ENCODE data around the gene SORCS2. TPM values are rescaled to one million over a fixed set of nuclear protein-coding genes. Genes with fewer than 3 reads are reported as not detected.

SORCS2 gene
- total and polyA plus RNA-seq, 2 of the 13 experiments (the other 11 are each of a cell fraction or from before 2014, with no cell fraction given) = 0.82 to 1.0 TPM

DNA sequence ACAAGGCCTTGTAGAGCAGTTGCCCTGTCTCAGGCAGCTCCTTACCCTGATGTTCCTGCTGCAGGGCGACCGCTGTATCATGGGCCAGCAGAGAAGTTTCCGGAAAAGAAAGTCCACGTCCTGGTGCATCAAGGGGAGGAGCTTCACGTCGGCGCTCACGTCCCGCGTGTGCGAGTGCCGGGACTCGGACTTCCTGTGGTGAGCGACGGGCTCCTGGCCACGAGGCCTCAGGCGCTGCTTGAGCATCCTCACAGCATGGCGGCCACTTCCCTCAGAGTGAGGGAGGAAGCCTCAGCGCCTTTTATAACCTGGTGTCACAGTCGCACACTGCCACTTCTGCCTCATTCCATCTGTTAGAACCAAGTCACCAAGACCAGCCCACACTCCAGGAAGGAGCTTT, 521.8 kb downstream of the SORCS2 start (continued):
- TF ChIP-seq RFX5 (IDR thresholded peaks at IDR 0.05; ENCODE audit: low read depth, low read length) (no peak), ZNF691 (CRISPR knock-in tag; IDR thresholded peaks at IDR 0.05; ENCODE audit: borderline replicate concordance, low read depth) (no peak)

DNA sequence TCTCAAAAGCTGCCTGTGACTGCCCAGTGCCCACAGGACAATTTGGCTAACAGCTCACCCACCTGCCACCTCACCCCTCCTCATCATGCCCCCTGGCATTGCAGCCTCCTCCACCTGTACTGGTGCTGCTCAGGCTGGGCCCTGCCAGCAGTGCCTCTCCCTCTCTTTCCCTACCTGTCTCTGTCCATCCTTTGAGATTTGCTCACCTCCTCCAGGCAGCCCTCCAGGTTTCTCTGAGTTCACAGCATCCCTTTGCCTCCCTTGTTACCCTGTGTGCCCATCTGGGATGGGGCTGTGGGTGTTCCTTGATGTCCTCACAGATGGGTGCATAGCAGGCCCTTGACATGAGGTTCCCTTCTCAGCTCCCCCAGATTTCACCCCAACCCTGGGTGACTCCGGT, 522.4 kb downstream of the SORCS2 start:
- H3K36me3 ChIP-seq (replicated peaks in 1 of 2; ENCODE audit: control insufficient read depth in 1 of 2, insufficient read depth in 2 of 2, low read length in 2 of 2) = no peaks in the 10 kb centered on the region
- WGBS (ENCODE audit: low lambda C conversion rate) = 94% methylated on average over 1 of the region's 1 CpG
- no peak overlapping the region for H3K27ac ChIP-seq (ENCODE audit: extremely low read length, insufficient read depth, low read length)
- 0 out of 2 replicates have a peak, but pooled peaks cover 4% of the 10 kb centered on the region for H3K4me1 ChIP-seq (ENCODE audit: insufficient read depth, low read length)
- H3K79me2 ChIP-seq (ENCODE audit: insufficient read depth, low read length) = no peaks in the 10 kb centered on the region
- ATAC-seq (no peak), FAIRE-seq (no peak), DNase-seq (ENCODE audit: low spot score) (no peak)
- intact Hi-C loops (cut with micrococcal nuclease; ENCODE audit: unreplicated experiment) (no loop called here), in situ Hi-C loops (cut with HindIII; ENCODE audit: extremely low pct_ligation_motif_present, low pct_unique_long_range_greater_than_20kb) (no loop called here)
- H2AFZ ChIP-seq (ENCODE audit: low read length) = no peak overlapping the region
- ChIA-PET CTCF (ENCODE audit: low intra/inter-chr PET ratio, low total read pairs) (no interaction called here), POLR2A (no interaction called here)
- BruUV-seq (replicated peaks) = no TSS peak
- H3K4me3 ChIP-seq (replicated peaks in 1 of 3; ENCODE audit: insufficient read depth in 1 of 3, low read depth in 2 of 3, low read length in 3 of 3) = no peak overlapping the region
- no peaks in the 10 kb centered on the region for H3K27me3 ChIP-seq (ENCODE audit: control insufficient read depth in 1 of 2, insufficient read depth in 2 of 2, low read length in 2 of 2)
- H4K20me1 ChIP-seq (ENCODE audit: insufficient read depth, low read length) = no peaks in the 10 kb centered on the region
- H3K9me3 ChIP-seq (ENCODE audit: low read length) = no peaks in the 10 kb centered on the region
- H3K9ac ChIP-seq (ENCODE audit: insufficient read depth, low read depth, low read length) = no peak overlapping the region
- H3K4me2 ChIP-seq (ENCODE audit: low read depth, low read length) = no peak overlapping the region
- TF ChIP-seq CHD4 (IDR thresholded peaks at IDR 0.05; ENCODE audit: borderline replicate concordance, low read length) (no peak), RFX3 (CRISPR knock-in tag; IDR thresholded peaks at IDR 0.05) (no peak), ZXDC (CRISPR knock-in tag; IDR thresholded peaks at IDR 0.05) (no peak), DNMT3B (CRISPR knock-in tag; conservative IDR thresholded peaks at IDR 0.05) (no peak), ZNF746 (CRISPR knock-in tag; IDR thresholded peaks at IDR 0.05) (no peak), ZNF275 (CRISPR knock-in tag; IDR thresholded peaks at IDR 0.05; ENCODE audit: borderline replicate concordance) (no peak), ATF6 (CRISPR knock-in tag; conservative IDR thresholded peaks at IDR 0.05) (no peak), TOE1 (CRISPR knock-in tag; IDR thresholded peaks at IDR 0.05) (no peak)
- TF ChIP-seq, protein P1, sequence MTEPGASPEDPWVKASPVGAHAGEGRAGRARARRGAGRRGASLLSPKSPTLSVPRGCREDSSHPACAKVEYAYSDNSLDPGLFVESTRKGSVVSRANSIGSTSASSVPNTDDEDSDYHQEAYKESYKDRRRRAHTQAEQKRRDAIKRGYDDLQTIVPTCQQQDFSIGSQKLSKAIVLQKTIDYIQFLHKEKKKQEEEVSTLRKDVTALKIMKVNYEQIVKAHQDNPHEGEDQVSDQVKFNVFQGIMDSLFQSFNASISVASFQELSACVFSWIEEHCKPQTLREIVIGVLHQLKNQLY (CRISPR knock-in tag; IDR thresholded peaks at IDR 0.05) = no peak
- TF ChIP-seq, protein P2, sequence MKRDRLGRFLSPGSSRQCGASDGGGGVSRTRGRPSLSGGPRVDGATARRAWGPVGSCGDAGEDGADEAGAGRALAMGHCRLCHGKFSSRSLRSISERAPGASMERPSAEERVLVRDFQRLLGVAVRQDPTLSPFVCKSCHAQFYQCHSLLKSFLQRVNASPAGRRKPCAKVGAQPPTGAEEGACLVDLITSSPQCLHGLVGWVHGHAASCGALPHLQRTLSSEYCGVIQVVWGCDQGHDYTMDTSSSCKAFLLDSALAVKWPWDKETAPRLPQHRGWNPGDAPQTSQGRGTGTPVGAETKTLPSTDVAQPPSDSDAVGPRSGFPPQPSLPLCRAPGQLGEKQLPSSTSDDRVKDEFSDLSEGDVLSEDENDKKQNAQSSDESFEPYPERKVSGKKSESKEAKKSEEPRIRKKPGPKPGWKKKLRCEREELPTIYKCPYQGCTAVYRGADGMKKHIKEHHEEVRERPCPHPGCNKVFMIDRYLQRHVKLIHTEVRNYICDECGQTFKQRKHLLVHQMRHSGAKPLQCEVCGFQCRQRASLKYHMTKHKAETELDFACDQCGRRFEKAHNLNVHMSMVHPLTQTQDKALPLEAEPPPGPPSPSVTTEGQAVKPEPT (CRISPR knock-in tag; IDR thresholded peaks at IDR 0.05; ENCODE audit: low read depth) = no peak
